Activated CD4-positive, alpha-beta T cell treated with anti-CD3 and anti-CD28 coated beads, Interleukin-2, amount 50 U/mL, for 16 hours (primary cell): Measurements from ENCODE around the gene CA10.

Source experiments
- DNase-seq: peaks from one replicate; pipeline ENCODE4 v3.0.0-alpha.2; 2020

The CA10 gene

GRCh38 chr17:51946311-51946710, 212.2 kb downstream of the CA10 start:
- DNase-seq, result no peak

GRCh38 chr17:51941272-51941671, 217.2 kb downstream of the CA10 start:
- DNase-seq, result no peak

GRCh38 chr17:51937264-51937663, 221.2 kb downstream of the CA10 start:
- DNase-seq, result no peak

GRCh38 chr17:51935477-51935876, 223.0 kb downstream of the CA10 start:
- DNase-seq, result no peak

- DNase-seq, result no peak
Observed at GRCh38 chr17:51933647-51934046, 224.9 kb downstream of the CA10 start.

GRCh38 chr17:51926448-51926847, 232.1 kb downstream of the CA10 start:
- no peak for DNase-seq

GRCh38 chr17:51921500-51921899, 237.0 kb downstream of the CA10 start:
- no peak for DNase-seq

GRCh38 chr17:51914577-51914976, 243.9 kb downstream of the CA10 start:
- no peak for DNase-seq

GRCh38 chr17:51913491-51914205, 244.9 kb downstream of the CA10 start:
- no peak for DNase-seq

- no peak for DNase-seq
Observed at GRCh38 chr17:51912939-51913338, 245.6 kb downstream of the CA10 start.

- no peak for DNase-seq
Observed at GRCh38 chr17:51911237-51911636, 247.3 kb downstream of the CA10 start.

- DNase-seq, result no peak
Observed at GRCh38 chr17:51909971-51910370, 248.5 kb downstream of the CA10 start.

- no peak for DNase-seq
Observed at GRCh38 chr17:51908841-51909537, 249.5 kb downstream of the CA10 start.

- no peak for DNase-seq
Observed at GRCh38 chr17:51907041-51907440, 251.5 kb downstream of the CA10 start.

- no peak for DNase-seq
Observed at GRCh38 chr17:51904379-51904778, 254.1 kb downstream of the CA10 start.

- DNase-seq, result no peak
Observed at GRCh38 chr17:51901242-51901641, 257.3 kb downstream of the CA10 start.

GRCh38 chr17:51891936-51892335, 266.6 kb downstream of the CA10 start:
- no peak for DNase-seq

GRCh38 chr17:51890710-51891109, 267.8 kb downstream of the CA10 start:
- DNase-seq, result no peak

GRCh38 chr17:51888816-51889215, 269.7 kb downstream of the CA10 start:
- DNase-seq, result no peak

- DNase-seq, result no peak
Observed at GRCh38 chr17:51876986-51877385, 281.5 kb downstream of the CA10 start.

- DNase-seq, result no peak
Observed at GRCh38 chr17:51873302-51873701, 285.2 kb downstream of the CA10 start.

GRCh38 chr17:51869387-51869786, 289.1 kb downstream of the CA10 start:
- DNase-seq, result peak; percentile 25

GRCh38 chr17:51860954-51861561, 297.5 kb downstream of the CA10 start:
- DNase-seq, result peak; percentile 50

- no peak for DNase-seq
Observed at GRCh38 chr17:51857052-51857597, 301.4 kb downstream of the CA10 start.
